Activated CD8-positive, alpha-beta T cell treated with anti-CD3 and anti-CD28 coated beads for 36 hours (primary cell): ENCODE data around the gene EIF3J. TPM values are rescaled to one million over a fixed set of nuclear protein-coding genes. Genes with fewer than 3 reads are reported as not detected.

Source experiments
- total RNA-seq, 2 experiments: library from RNA; stranded (reverse); gene quantifications; one replicate each; pipeline ENCODE4 v1.2.3, GENCODE V29; 2021

EIF3J gene
- total RNA-seq, 2 experiments from 2014 or later: 109 to 112 TPM

Other genes starting within 250 kb of the EIF3J start
- gene GOLM2, start 248.4 kb upstream of the EIF3J start, total RNA-seq: 10 to 100 TPM; 23.5 to 24.7 TPM
- 10 to 100 TPM; 74.3 to 75.1 TPM for gene CTDSPL2, start 109.5 kb upstream of the EIF3J start, total RNA-seq
- gene SPG11, start 126.5 kb downstream of the EIF3J start, total RNA-seq: 10 to 100 TPM; 68.6 to 71.5 TPM
- 10 to 100 TPM; 16.1 to 17.8 TPM for gene PATL2, start 174.2 kb downstream of the EIF3J start, total RNA-seq
- gene B2M, start 174.4 kb downstream of the EIF3J start, total RNA-seq: 1,000 to 10,000 TPM; 4,476 to 4,587 TPM
- 10 to 100 TPM; 59.8 to 63.5 TPM for gene TRIM69, start 199.4 kb downstream of the EIF3J start, total RNA-seq